Muscle of leg (tissue), 11 donors: ENCODE measurements around the gene RIMBP2. TPM values are rescaled to one million over a fixed set of nuclear protein-coding genes. Genes with fewer than 3 reads are reported as not detected.

Experiments
- DNase-seq: peaks from one replicate; pipeline ENCODE4 v3.0.0; 2013
- H3K27ac ChIP-seq: one replicate; pipeline ENCODE4 v1.5.1; 2013; ENCODE audit warnings: mild to moderate bottlenecking, low read length, control low read depth
- H3K27me3 ChIP-seq: one replicate; pipeline ENCODE4 v1.6.1; 2013; ENCODE audit warnings: low read length; ENCODE audit not compliant: control insufficient read depth, insufficient read depth
- H3K36me3 ChIP-seq: one replicate; pipeline ENCODE4 v1.6.1; 2013; ENCODE audit warnings: low read length; ENCODE audit not compliant: control insufficient read depth, insufficient read depth
- H3K4me1 ChIP-seq: one replicate; pipeline ENCODE4 v1.6.1; 2013; ENCODE audit warnings: low read length; ENCODE audit not compliant: control insufficient read depth, insufficient read depth
- H3K4me3 ChIP-seq: one replicate; pipeline ENCODE4 v1.5.1; 2013; ENCODE audit warnings: low read length, control low read depth
- H3K9me3 ChIP-seq: replicated peaks from 2 replicates; pipeline ENCODE4 v1.6.1; 2013; ENCODE audit warnings: low read depth, low read length; ENCODE audit not compliant: control insufficient read depth
- WGBS: methylation state at CpG from one replicate; pipeline ENCODE4 v1.1.5; 2013; ENCODE audit warnings: missing lambda C conversion rate; ENCODE audit not compliant: insufficient coverage; 5-methylcytosine and 5-hydroxymethylcytosine counted together
- polyA plus RNA-seq, 8 donors: library from polyadenylated mRNA; unstranded; fragments of 120-200 nt; gene quantifications; one replicate each; pipeline versions ENCODE4 v1.2.1 to v1.2.3, GENCODE V29; 2013; ENCODE audit warnings: inconsistent platforms in 1 of 8, low replicate concordance in 1 of 8; ENCODE audit not compliant: insufficient read length in 8 of 8, insufficient read depth in 1 of 8
- total RNA-seq: library from RNA; stranded (reverse); fragments of 120-200 nt; gene quantifications from one replicate; pipeline ENCODE4 v1.2.4, GENCODE V29; 2013

RIMBP2 gene
- total and polyA plus RNA-seq, 9 donors = 0.46 to 2.1 (median 0.87) TPM

DNA sequence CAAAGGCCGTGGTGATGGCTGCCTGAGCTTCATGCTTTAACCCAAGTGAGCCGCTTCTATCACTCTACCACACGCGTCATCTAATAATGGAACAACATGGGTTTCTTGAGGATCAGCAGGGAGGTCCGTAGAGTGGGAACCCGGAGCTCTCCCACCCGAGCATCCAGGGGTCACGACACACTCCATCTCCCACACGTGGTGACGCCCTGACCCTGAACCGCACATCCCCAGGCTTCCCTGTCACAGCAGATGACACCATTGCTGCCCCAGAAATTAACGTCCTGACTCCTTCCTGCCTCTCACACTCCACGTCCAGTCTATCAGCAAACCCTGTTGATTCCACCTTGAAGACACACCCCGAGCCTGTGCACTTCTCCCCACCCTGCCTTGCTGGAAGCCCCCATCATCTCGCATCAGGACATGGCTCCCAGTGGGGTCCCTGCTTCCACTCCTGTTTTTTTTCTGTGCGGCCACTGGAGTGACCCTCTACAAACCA is 215.2 kb downstream of the RIMBP2 start:
- Histone ChIP-seq H3K4me1 (no peaks in the 10 kb centered on the region), H3K36me3 (no peaks in the 10 kb centered on the region), H3K27ac (no peak overlapping the region), H3K4me3 (no peak overlapping the region), H3K27me3 (peaks cover 6% of the 10 kb centered on the region), H3K9me3 (no peaks in the 10 kb centered on the region)
- DNase-seq = no peak
- 83% methylated on average over 15 of the region's 16 CpGs for WGBS

DNA sequence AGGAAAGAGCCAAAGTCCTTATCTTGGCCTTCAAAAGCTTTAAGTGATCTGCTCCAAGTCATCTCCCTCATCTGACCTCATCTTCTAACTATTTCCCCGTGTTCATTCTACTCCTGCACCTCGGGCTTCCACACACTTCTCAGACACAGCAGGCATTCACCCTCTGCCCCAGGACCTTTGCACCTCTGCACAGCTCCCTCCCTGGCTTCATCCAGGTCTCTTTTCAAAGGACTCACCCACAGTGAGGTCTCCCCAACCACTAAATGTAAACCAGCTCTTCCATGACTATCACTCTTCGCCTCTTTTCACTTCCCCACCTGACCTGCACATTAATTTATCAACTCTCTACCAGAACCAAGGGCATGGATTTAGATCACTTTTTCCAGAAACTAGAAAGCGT is 216.6 kb downstream of the RIMBP2 start:
- Histone ChIP-seq H3K27ac (no peak overlapping the region), H3K27me3 (peaks cover 5% of the 10 kb centered on the region), H3K36me3 (no peaks in the 10 kb centered on the region), H3K9me3 (no peaks in the 10 kb centered on the region), H3K4me3 (no peak overlapping the region), H3K4me1 (no peaks in the 10 kb centered on the region)
- DNase-seq = no peak
- 74% methylated on average over 3 of the region's 4 CpGs for WGBS

DNA sequence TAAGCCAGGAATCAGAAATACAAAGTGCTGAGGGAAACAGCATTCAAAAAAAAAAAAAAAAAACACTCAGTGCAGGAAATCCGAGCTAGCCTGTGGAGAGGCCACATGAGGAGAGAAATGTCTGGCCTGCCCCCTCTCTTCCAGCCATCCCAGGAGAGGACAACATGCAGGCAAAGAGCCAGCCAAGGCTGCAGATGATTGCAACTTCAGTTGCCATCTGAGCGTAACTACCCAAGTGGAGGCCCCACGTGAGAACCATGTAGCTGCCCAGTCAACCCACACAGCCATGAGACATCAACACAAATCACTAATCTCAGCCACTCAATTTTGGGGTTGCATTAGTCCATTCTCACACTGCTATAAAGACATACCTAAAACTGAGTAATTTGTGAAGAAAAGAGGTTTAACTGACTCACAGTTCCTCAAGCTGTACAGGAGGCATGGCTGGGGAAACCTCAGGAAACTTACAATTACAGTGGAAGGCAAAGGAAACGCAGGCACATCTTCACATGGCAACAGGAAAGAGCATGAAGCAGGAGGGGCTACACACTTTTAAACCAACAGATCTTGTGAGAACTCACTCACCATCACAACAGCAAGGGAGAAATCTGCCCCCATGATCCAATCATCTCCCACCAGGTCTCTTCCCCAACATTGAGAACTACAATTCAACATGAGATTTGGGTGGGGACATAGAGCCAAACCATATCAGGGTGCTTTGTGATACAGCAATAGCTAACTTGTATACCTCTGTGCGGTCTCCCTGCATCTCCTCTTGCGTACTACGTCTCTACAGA is 217.3 kb downstream of the RIMBP2 start:
- no peaks in the 10 kb centered on the region for H3K36me3 ChIP-seq
- no peaks in the 10 kb centered on the region for H3K4me1 ChIP-seq
- H3K9me3 ChIP-seq = no peaks in the 10 kb centered on the region
- no peaks in the 10 kb centered on the region for H3K27me3 ChIP-seq
- no peak for DNase-seq
- WGBS = 70% methylated on average over 6 of the region's 7 CpGs
- H3K4me3 ChIP-seq = no peak overlapping the region
- no peak overlapping the region for H3K27ac ChIP-seq

DNA sequence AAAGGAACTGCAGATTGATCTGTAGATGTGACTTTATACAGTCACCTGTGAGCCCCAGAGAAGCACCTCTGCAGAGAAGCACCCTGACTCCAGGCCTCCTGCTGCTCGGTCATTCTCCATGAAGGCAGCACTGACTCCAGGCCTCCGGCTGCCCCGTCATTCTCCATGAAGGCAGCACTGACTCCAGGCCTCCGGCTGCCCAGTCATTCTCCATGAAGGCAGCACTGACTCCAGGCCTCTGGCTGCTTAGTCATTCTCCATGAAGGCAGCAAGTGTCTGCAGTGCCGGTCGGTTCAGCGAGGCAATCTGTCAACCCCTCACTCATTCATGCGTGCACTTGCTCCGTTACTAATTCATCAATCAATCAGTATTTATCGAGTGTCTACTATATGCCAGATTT is 218.1 kb downstream of the RIMBP2 start:
- Histone ChIP-seq H3K4me3 (no peak overlapping the region), H3K27ac (no peak overlapping the region), H3K36me3 (no peaks in the 10 kb centered on the region), H3K9me3 (no peaks in the 10 kb centered on the region), H3K27me3 (no peaks in the 10 kb centered on the region), H3K4me1 (no peaks in the 10 kb centered on the region)
- no peak for DNase-seq
- WGBS = 74% methylated on average over 8 of the region's 10 CpGs

DNA sequence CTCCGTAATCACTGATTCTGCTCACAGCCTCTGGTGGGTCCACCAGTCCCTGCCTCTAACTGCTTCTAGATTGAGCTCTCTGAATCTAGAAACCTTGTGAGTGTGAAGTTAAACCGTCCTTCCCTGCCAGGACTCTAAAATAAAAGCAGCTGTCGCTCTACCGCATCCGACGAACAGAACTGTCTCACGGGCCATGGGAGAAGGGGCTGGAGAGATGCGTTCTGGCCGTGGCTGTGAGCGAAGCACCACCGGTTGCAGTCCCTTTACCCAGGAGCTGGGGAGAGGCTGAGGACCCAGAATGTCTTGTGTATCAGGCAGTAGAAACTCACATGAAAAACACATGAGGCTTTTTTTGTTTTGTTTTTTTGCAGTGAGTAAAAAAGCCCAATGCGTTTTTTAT is 218.8 kb downstream of the RIMBP2 start:
- H3K27me3 ChIP-seq = peaks cover 2% of the 10 kb centered on the region
- WGBS = 54% methylated on average over 10 of the region's 12 CpGs
- DNase-seq = no peak
- no peaks in the 10 kb centered on the region for H3K36me3 ChIP-seq
- H3K4me1 ChIP-seq = no peaks in the 10 kb centered on the region
- no peaks in the 10 kb centered on the region for H3K9me3 ChIP-seq
- no peak overlapping the region for H3K4me3 ChIP-seq
- H3K27ac ChIP-seq = no peak overlapping the region

DNA sequence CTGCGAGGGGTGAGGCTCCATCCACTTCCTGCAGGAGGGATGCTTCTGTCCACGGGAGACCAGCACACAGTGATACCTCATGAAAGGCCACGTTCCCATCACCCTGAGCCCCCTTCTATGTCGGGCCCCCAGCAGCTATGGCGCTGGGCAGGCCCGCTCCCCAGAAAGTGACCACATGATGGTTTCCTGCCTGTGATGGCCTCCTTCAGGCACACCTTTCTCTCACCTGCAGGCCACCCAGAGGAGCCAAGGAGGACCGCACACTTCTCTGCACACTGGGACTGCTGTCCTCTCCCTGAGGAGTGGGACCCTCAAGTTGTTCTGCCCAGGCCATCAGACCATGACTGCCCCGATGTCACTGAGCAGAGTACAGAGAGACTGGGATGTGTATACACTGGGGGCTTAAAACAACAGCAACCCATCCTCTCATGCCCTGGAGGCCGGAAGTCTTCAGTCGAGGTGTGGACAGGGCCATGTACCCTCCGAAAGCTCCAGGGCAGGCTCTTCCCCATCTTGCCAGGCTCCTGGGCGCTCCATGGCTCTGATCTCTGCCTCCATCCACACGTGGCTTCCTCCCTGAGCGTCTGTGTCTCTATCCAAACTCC is 219.5 kb downstream of the RIMBP2 start:
- peaks cover 3% of the 10 kb centered on the region for H3K27me3 ChIP-seq
- no peak overlapping the region for H3K4me3 ChIP-seq
- DNase-seq = no peak
- H3K9me3 ChIP-seq = no peaks in the 10 kb centered on the region
- WGBS = 79% methylated on average over 11 of the region's 14 CpGs
- no peak overlapping the region for H3K27ac ChIP-seq
- no peaks in the 10 kb centered on the region for H3K36me3 ChIP-seq
- no peaks in the 10 kb centered on the region for H3K4me1 ChIP-seq

DNA sequence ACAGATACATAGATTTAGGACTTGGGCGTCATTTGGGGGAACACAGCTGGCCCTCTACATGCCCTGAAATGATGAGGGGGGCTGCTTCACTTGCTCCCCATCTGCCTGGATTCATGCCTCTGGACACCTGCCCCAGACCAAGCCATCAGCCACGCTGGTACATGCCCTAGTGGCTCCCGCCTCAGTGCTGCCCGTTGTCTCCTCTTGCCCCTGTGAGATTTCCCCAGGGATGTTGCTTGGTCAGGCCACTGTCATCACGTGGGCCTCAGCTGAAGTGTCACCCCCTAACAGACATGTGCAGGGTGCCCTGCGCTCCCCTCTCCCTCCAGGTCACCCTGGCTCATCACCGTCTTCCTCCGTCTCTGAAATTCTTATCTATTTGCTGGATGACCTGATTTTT is 220.9 kb downstream of the RIMBP2 start:
- H3K9me3 ChIP-seq = no peaks in the 10 kb centered on the region
- DNase-seq = no peak
- peaks cover 2% of the 10 kb centered on the region for H3K4me1 ChIP-seq
- no peak overlapping the region for H3K4me3 ChIP-seq
- no peak overlapping the region for H3K27ac ChIP-seq
- no peaks in the 10 kb centered on the region for H3K36me3 ChIP-seq
- peaks cover 12% of the 10 kb centered on the region for H3K27me3 ChIP-seq
- WGBS = 66% methylated on average over 5 of the region's 8 CpGs

DNA sequence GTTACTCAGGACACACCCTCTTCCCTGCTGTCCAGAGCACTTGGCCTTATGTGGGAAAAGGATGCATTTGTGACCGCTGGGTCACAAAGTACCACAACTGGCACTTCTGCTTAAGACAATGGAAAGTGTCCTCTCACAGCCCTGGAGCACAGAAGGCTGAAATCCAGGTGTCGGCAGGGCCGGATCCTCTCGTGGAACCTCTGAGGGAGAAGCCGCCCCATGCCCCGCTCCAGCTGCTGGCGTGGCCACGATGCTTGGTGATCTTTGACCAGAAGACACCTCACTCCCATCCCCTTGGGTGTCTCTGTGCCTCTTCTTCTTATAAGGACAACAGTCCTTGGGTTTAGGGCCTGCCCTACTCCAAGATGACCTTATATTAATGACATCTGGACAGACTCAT is 221.4 kb downstream of the RIMBP2 start:
- H3K36me3 ChIP-seq = no peaks in the 10 kb centered on the region
- H3K4me3 ChIP-seq = no peak overlapping the region
- 61% methylated on average over 4 of the region's 8 CpGs for WGBS
- no peaks in the 10 kb centered on the region for H3K9me3 ChIP-seq
- DNase-seq = no peak
- H3K27me3 ChIP-seq = peaks cover 12% of the 10 kb centered on the region
- H3K4me1 ChIP-seq = peaks cover 2% of the 10 kb centered on the region
- no peak overlapping the region for H3K27ac ChIP-seq

DNA sequence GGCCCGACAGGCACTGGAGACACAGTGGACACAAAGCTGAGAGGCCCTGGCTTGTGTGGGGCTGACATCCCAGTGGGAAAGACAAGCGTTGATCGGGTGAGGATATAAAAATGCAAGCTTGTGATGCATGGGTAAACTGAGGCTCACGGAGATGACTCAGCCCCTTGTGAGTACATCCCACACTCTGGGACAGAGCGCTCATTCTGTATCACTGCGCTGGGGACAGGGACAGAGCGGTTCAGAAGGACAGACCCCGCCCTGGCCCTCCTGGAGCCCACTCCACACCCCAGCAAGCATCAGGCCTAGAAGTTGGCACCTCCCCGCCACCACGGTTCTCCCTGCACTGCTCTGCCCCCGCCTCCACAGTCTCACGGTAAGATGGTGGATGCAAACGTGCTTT is 222.1 kb downstream of the RIMBP2 start:
- Histone ChIP-seq H3K36me3 (no peaks in the 10 kb centered on the region), H3K9me3 (no peaks in the 10 kb centered on the region), H3K27ac (no peak overlapping the region), H3K27me3 (peaks cover 12% of the 10 kb centered on the region), H3K4me1 (peaks cover 2% of the 10 kb centered on the region), H3K4me3 (no peak overlapping the region)
- DNase-seq = no peak
- 83% methylated on average over 12 of the region's 13 CpGs for WGBS

DNA sequence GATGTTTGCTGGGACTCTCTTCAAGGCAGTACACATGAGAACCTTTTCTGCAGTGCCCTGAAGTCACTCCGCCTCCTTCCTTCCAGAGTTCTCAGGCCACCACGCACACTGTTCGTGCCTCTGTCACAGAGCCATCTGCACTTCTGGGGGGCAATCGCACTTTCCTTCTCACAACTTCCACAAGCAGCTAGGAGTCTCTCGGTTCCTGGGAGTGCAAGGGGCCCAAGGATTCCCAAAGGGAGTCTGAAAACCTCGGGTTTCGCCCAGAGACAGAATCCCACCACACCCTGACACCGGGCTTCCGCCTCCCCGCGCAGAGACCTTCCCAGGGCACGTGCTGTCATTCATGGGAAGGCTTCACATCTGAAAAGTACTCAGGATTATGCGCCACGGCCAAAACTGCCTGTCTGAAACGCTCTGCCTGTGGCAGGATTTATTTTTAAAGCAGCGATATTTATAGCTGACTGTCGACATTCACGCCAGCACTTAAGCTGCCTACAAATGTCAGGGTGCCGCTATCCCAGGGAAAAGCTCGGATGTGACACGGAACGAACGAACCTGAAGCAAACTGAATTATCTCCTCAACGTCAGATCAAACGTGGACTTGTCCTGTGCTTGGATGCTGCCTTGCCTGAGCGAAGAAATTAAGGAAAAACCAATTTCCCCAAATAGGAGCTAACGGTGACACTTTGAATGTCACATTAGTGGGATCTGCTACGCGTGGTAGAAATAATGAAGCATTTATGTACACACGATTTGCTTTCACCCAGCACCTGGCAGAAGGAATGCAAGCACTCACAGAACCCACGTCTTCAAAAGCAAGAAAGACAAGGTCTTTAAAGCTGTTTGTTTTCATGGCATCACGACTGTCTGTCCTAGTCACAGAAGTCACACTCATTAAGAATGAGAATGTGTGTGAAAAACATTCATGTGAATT is 224.4 kb downstream of the RIMBP2 start:
- peaks cover 15% of the 10 kb centered on the region for H3K27me3 ChIP-seq
- peaks cover 2% of the 10 kb centered on the region for H3K4me1 ChIP-seq
- WGBS = 42% methylated on average over 29 of the region's 32 CpGs
- no peaks in the 10 kb centered on the region for H3K36me3 ChIP-seq
- H3K4me3 ChIP-seq = no peak overlapping the region
- H3K9me3 ChIP-seq = no peaks in the 10 kb centered on the region
- DNase-seq = no peak
- no peak overlapping the region for H3K27ac ChIP-seq
